ENCODE data around the gene CFP.

Gene CFP

DNA sequence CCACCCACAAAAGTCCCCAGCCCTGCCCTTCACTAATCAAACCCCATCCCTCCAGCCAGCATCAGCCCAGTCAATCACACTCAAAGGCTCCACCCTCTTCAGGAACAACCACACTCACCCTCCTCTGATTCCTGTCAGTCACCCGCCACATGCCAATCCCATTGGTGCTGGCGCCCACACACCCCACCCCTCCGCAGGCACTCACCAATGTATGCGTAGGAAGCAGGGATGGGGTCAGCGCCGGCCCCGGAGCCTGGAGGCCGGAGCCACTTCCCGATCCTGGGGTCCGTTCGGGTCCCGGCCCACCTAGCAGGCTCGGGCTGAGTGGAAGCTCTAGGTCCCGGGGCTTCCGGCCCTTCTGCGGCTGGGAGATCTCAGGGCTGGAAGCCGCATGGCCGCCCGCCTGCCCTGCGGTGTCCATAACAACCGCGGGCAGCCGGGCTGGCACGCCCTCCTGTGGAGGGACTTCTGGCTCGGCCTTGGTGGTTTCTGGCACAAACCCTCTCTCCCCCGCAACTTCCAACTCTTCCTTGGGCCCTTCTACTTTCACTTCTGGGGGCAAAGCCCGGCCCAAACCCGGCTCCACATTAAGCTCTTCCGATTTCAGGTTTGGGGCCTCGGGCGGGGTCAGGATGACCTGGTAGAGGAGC, 7.9 kb upstream of the CFP start:
- in situ Hi-C loops (cut with HindIII; ENCODE audit: low sequenced_read_pairs) = no loop called here
- no peak overlapping the region for H3K4me3 ChIP-seq (ENCODE audit: low read depth, low read length)
- TF ChIP-seq, protein P1, sequence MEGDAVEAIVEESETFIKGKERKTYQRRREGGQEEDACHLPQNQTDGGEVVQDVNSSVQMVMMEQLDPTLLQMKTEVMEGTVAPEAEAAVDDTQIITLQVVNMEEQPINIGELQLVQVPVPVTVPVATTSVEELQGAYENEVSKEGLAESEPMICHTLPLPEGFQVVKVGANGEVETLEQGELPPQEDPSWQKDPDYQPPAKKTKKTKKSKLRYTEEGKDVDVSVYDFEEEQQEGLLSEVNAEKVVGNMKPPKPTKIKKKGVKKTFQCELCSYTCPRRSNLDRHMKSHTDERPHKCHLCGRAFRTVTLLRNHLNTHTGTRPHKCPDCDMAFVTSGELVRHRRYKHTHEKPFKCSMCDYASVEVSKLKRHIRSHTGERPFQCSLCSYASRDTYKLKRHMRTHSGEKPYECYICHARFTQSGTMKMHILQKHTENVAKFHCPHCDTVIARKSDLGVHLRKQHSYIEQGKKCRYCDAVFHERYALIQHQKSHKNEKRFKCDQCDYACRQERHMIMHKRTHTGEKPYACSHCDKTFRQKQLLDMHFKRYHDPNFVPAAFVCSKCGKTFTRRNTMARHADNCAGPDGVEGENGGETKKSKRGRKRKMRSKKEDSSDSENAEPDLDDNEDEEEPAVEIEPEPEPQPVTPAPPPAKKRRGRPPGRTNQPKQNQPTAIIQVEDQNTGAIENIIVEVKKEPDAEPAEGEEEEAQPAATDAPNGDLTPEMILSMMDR (IDR thresholded peaks at IDR 0.05; ENCODE audit: low read depth, low read length, missing control alignments) = no peak
- no peak for DNase-seq (ENCODE audit: low read depth)

DNA sequence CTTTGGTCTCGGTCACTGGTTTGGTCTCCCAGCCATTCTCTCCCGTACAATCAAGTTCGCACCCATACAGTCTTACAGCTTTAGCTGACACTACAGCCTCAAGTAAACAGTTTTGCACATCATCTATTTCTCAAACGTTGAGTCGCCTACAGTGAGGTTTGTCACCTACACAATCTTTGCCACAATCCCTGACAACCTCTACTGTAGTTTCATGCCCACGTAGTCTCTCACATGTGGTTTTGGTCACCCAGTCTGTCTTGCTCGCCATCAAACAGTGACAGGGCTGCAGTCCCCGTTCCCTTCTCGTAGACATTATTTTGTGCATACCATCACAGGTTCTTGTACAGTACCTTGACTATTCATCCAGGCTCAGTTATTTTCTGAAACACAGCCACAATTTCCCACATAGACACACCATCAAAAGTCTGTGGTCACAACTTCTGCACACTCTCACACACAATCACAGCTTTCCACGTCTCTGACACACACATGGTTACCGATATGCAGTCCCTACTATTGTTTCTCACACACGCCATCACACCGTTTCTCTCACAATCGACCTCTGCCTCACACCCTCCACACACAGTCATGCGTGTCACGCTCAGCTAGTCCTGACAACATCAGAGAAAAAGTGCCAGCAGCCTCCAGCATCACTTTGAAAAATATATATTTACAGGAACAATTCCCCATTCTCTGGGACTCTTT, 5.3 kb upstream of the CFP start:
- in situ Hi-C loops (cut with HindIII; ENCODE audit: low sequenced_read_pairs) = no loop called here
- no peak for DNase-seq (ENCODE audit: low read depth)
- no peak overlapping the region for H3K4me3 ChIP-seq (ENCODE audit: low read depth, low read length)
- TF ChIP-seq, protein P1 (IDR thresholded peaks at IDR 0.05; ENCODE audit: low read depth, low read length, missing control alignments) = no peak

DNA sequence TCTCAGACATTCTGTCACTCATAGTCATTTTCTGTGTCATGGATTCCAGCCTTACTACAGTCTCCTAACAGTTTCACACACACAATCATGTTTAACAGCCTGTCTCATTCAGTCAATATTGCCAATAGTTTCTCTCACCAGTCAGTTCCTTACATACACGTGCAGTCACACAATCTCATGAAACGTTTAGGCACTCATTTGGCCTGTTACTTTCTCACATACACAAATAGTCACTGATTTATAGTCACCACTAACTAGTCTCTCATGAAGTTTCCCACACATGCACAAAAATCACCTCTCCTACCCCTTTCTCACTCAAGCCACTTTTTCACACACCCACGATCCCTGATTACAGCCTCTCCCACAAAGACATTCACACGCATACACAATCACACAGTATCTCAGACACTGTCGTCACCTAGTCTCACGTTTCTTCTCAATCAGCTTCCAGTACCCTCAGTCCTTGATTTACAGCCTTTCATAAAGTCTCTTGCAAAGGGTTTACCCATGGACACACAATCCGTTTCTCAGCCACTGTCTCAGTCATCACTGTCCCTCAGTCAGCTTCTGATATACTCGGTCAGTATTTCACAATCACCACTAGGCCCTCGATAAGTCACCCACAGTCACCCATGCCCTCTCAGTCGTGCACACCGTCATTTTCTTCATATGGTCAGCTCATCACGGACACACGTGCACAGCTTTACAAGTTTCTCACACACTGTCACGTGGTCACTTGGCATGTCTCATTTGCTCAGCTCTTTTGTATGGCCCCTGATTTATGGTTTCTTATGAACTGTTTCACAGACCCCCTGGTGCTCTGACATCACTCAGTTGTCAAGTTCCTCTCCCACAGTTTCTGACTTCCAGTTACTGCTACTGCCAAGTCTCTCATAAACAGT, 4.2 kb upstream of the CFP start:
- in situ Hi-C loops (cut with HindIII; ENCODE audit: low sequenced_read_pairs) = no loop called here
- no peak overlapping the region for H3K4me3 ChIP-seq (ENCODE audit: low read depth, low read length)
- TF ChIP-seq, protein P1 (IDR thresholded peaks at IDR 0.05; ENCODE audit: low read depth, low read length, missing control alignments) = no peak
- no peak for DNase-seq (ENCODE audit: low read depth)

DNA sequence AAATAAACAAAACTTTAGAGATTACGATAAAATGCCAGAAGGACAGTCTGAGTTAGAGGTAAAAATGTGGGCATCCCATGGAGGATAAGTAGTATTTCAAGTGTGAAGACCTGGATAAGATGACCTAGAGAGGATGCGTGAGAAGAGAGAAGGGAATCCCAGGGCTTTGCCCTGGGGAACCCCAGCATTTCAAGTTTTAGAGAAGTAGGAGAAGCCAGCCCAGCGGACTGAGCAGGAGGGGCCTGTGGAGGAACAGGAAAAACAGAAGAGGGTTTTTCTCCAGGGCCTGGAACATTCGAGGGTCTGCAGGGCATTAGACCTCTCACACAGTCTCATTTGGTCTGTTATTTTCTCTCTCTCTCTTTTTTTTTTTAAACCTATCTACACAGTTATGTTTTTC, 2.9 kb upstream of the CFP start:
- no peak for DNase-seq (ENCODE audit: low read depth)
- H3K4me3 ChIP-seq (ENCODE audit: low read depth, low read length) = no peak overlapping the region
- TF ChIP-seq, protein P1 (IDR thresholded peaks at IDR 0.05; ENCODE audit: low read depth, low read length, missing control alignments) = no peak
- in situ Hi-C loops (cut with HindIII; ENCODE audit: low sequenced_read_pairs) = no loop called here

DNA sequence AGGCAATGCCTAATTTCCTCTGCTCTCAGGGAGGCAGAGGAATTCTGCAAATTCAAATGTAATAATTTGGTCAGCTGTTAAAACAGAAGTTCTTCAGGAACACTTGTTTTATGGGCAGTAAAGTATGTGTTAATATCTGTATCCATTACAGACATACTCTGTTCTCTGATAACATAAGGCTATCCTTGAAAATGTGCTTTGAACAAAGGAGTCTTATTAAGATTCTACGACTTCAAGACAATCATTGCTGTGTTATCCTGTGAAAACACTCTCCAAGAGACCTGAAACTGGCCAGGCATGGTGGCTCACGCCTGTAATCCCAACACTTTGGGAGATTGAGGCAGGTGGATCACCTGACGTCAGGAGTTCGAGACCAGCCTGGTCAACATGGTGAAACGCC, 1.9 kb upstream of the CFP start:
- in situ Hi-C loops (cut with HindIII; ENCODE audit: low sequenced_read_pairs) = no loop called here
- TF ChIP-seq, protein P1 (IDR thresholded peaks at IDR 0.05; ENCODE audit: low read depth, low read length, missing control alignments) = no peak
- no peak overlapping the region for H3K4me3 ChIP-seq (ENCODE audit: low read depth, low read length)
- no peak for DNase-seq (ENCODE audit: low read depth)

DNA sequence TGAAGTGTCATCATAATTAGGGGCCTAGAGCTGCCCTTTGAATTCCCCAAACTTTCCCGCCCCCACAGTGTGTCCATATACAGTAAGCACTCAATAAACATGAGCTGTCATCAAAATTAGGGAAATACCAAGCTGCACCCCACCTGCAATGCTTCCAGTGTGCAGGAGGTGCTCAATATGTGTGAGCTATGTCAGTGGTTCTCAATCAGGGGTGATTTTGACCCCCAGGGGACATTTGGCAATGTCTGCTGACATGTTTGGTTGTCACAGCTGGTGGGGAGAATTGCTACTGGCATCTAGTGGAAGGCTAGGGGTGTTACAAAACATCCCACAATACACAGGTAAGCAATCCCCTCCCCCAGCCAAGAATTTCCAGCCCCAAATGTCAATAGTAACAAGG, 748 bp downstream of the CFP start:
- TF ChIP-seq, protein P1 (IDR thresholded peaks at IDR 0.05; ENCODE audit: low read depth, low read length, missing control alignments) = no peak
- DNase-seq (ENCODE audit: low read depth) = no peak
- no peak overlapping the region for H3K4me3 ChIP-seq (ENCODE audit: low read depth, low read length)
- in situ Hi-C loops (cut with HindIII; ENCODE audit: low sequenced_read_pairs) = no loop called here

All from astrocyte of the cerebellum (primary cell).